ENCODE data around the gene OR2A5.
"Not testable (repeated sequence)": the region's sequence is repeated elsewhere in the genome, so short reads cannot be mapped to it uniquely, and the experiment has no call there.

OR2A5 gene

GRCh38 chr7:144048648-144049047, at the start of gene OR2A5:
Gene OR2A5, plus strand, starts transcription at chr7:144048948. Its CDS starts 1,454 bp downstream, at chr7:144050402.
- H3K27ac Mint-ChIP-seq, result no peak within 1 kb of the TSS
- DNase-seq (no peak), ATAC-seq (no peak)
- H3K36me3 Mint-ChIP-seq (ENCODE audit: low read depth), result no peaks in the 10 kb centered on the region
- no peaks in the 10 kb centered on the region for H3K9me3 Mint-ChIP-seq
- no peaks in the 10 kb centered on the region for H3K4me1 Mint-ChIP-seq
- H3K4me3 Mint-ChIP-seq, result no peak within 1 kb of the TSS
- H3K27me3 Mint-ChIP-seq, result peaks cover 6% of the 10 kb centered on the region

- H3K27ac Mint-ChIP-seq, result no peak within 1 kb of the TSS
- no peak for DNase-seq
- peaks cover 2% of the 10 kb centered on the region for H3K27me3 Mint-ChIP-seq
- H3K4me1 Mint-ChIP-seq, result no peaks in the 10 kb centered on the region
- no peaks in the 10 kb centered on the region for H3K36me3 Mint-ChIP-seq (ENCODE audit: low read depth)
- H3K9me3 Mint-ChIP-seq, result no peaks in the 10 kb centered on the region
- no peak for ATAC-seq
- no peak within 1 kb of the TSS for H3K4me3 Mint-ChIP-seq
These were observed 48.7 kb upstream of the OR2A5 start, which contains the start of gene OR6B1 for GRCh38 chr7:144000020-144000419. Gene OR6B1, plus strand, starts transcription at chr7:144000320. Its CDS starts 3,677 bp downstream, at chr7:144003997.

GRCh38 chr7:144001543-144001942, 47.2 kb upstream of the OR2A5 start:
- H3K4me1 Mint-ChIP-seq, result no peaks in the 10 kb centered on the region
- ATAC-seq (no peak), DNase-seq (no peak)
- H3K27ac Mint-ChIP-seq, result no peak overlapping the region
- H3K9me3 Mint-ChIP-seq, result no peaks in the 10 kb centered on the region
- no peaks in the 10 kb centered on the region for H3K36me3 Mint-ChIP-seq (ENCODE audit: low read depth)
- H3K27me3 Mint-ChIP-seq, result peaks cover 4% of the 10 kb centered on the region
- H3K4me3 Mint-ChIP-seq, result no peak overlapping the region

GRCh38 chr7:144004703-144005102, 44.0 kb upstream of the OR2A5 start:
- peaks cover 15% of the 10 kb centered on the region for H3K9me3 Mint-ChIP-seq
- DNase-seq (no peak), ATAC-seq (no peak)
- H3K27me3 Mint-ChIP-seq, result peaks cover 8% of the 10 kb centered on the region
- H3K36me3 Mint-ChIP-seq (ENCODE audit: low read depth), result no peaks in the 10 kb centered on the region
- no peak overlapping the region for H3K4me3 Mint-ChIP-seq
- H3K27ac Mint-ChIP-seq, result no peak overlapping the region
- H3K4me1 Mint-ChIP-seq, result no peaks in the 10 kb centered on the region

- no peaks in the 10 kb centered on the region for H3K36me3 Mint-ChIP-seq (ENCODE audit: low read depth)
- no peak overlapping the region for H3K27ac Mint-ChIP-seq
- DNase-seq, result no peak
- ATAC-seq, result no peak
- H3K9me3 Mint-ChIP-seq, result peaks cover 22% of the 10 kb centered on the region
- peaks cover 11% of the 10 kb centered on the region for H3K27me3 Mint-ChIP-seq
- H3K4me1 Mint-ChIP-seq, result no peaks in the 10 kb centered on the region
- H3K4me3 Mint-ChIP-seq, result no peak overlapping the region
These were observed 42.6 kb upstream of the OR2A5 start for GRCh38 chr7:144006029-144006691.

GRCh38 chr7:144006692-144007042, 42.1 kb upstream of the OR2A5 start:
- H3K9me3 Mint-ChIP-seq, result peaks cover 27% of the 10 kb centered on the region
- H3K4me3 Mint-ChIP-seq, result no peak overlapping the region
- H3K27ac Mint-ChIP-seq, result no peak overlapping the region
- ATAC-seq (no peak), DNase-seq (no peak)
- H3K4me1 Mint-ChIP-seq, result no peaks in the 10 kb centered on the region
- peaks cover 11% of the 10 kb centered on the region for H3K27me3 Mint-ChIP-seq
- no peaks in the 10 kb centered on the region for H3K36me3 Mint-ChIP-seq (ENCODE audit: low read depth)

GRCh38 chr7:144009361-144009760, 39.4 kb upstream of the OR2A5 start:
- ATAC-seq, result no peak

GRCh38 chr7:144010061-144010460, 38.7 kb upstream of the OR2A5 start:
- Mint-ChIP-seq H3K9me3 (peaks cover 28% of the 10 kb centered on the region), H3K27me3 (peaks cover 13% of the 10 kb centered on the region)
- H3K36me3 Mint-ChIP-seq (ENCODE audit: low read depth); H3K4me3 Mint-ChIP-seq; H3K27ac Mint-ChIP-seq; DNase-seq; H3K4me1 Mint-ChIP-seq; ATAC-seq: not testable (repeated sequence)

More at GRCh38 chr7:144009361-144009760, 39.4 kb upstream of the OR2A5 start:
- H3K36me3 Mint-ChIP-seq (ENCODE audit: low read depth), result no peaks in the 10 kb centered on the region
- no peaks in the 10 kb centered on the region for H3K4me1 Mint-ChIP-seq
- H3K27me3 Mint-ChIP-seq, result peaks cover 13% of the 10 kb centered on the region
- no peak for DNase-seq
- no peak overlapping the region for H3K4me3 Mint-ChIP-seq
- H3K9me3 Mint-ChIP-seq, result peaks cover 28% of the 10 kb centered on the region
- no peak overlapping the region for H3K27ac Mint-ChIP-seq

- not testable (repeated sequence) for DNase-seq; H3K27ac Mint-ChIP-seq; ATAC-seq; H3K4me3 Mint-ChIP-seq; H3K36me3 Mint-ChIP-seq (ENCODE audit: low read depth); H3K4me1 Mint-ChIP-seq
- peaks cover 28% of the 10 kb centered on the region for H3K9me3 Mint-ChIP-seq
- peaks cover 13% of the 10 kb centered on the region for H3K27me3 Mint-ChIP-seq
These were observed 37.9 kb upstream of the OR2A5 start for GRCh38 chr7:144010821-144011220.

GRCh38 chr7:144011458-144012230, 37.1 kb upstream of the OR2A5 start:
- H3K36me3 Mint-ChIP-seq (ENCODE audit: low read depth), result no peaks in the 10 kb centered on the region
- ATAC-seq (no peak), DNase-seq (no peak)
- H3K4me3 Mint-ChIP-seq, result no peak overlapping the region
- peaks cover 28% of the 10 kb centered on the region for H3K9me3 Mint-ChIP-seq
- H3K27me3 Mint-ChIP-seq, result peaks cover 11% of the 10 kb centered on the region
- H3K27ac Mint-ChIP-seq, result no peak overlapping the region
- H3K4me1 Mint-ChIP-seq, result no peaks in the 10 kb centered on the region

GRCh38 chr7:144018065-144018464, 30.7 kb upstream of the OR2A5 start:
- peaks cover 2% of the 10 kb centered on the region for H3K27me3 Mint-ChIP-seq
- no peaks in the 10 kb centered on the region for H3K9me3 Mint-ChIP-seq
- H3K4me1 Mint-ChIP-seq, result peaks cover 8% of the 10 kb centered on the region
- no peak for ATAC-seq
- no peaks in the 10 kb centered on the region for H3K36me3 Mint-ChIP-seq (ENCODE audit: low read depth)
- H3K4me3 Mint-ChIP-seq, result no peak overlapping the region
- H3K27ac Mint-ChIP-seq, result no peak overlapping the region
- no peak for DNase-seq

GRCh38 chr7:144019457-144019856, 29.3 kb upstream of the OR2A5 start:
- no peak for DNase-seq
- Mint-ChIP-seq H3K4me1 (peaks cover 8% of the 10 kb centered on the region), H3K27me3 (no peaks in the 10 kb centered on the region), H3K36me3 (ENCODE audit: low read depth) (no peaks in the 10 kb centered on the region), H3K27ac (no peak overlapping the region), H3K9me3 (no peaks in the 10 kb centered on the region), H3K4me3 (no peak overlapping the region)
- peak; percentile 53 for ATAC-seq

- Mint-ChIP-seq H3K27ac (no peak overlapping the region), H3K4me3 (no peak overlapping the region), H3K9me3 (no peaks in the 10 kb centered on the region), H3K36me3 (ENCODE audit: low read depth) (no peaks in the 10 kb centered on the region), H3K27me3 (no peaks in the 10 kb centered on the region), H3K4me1 (peaks cover 8% of the 10 kb centered on the region)
- no peak for DNase-seq
- ATAC-seq, result no peak
These were observed 28.4 kb upstream of the OR2A5 start for GRCh38 chr7:144020340-144020739.

- Mint-ChIP-seq H3K9me3 (no peaks in the 10 kb centered on the region), H3K27ac (no peak overlapping the region), H3K4me1 (peaks cover 8% of the 10 kb centered on the region), H3K4me3 (no peak overlapping the region), H3K27me3 (no peaks in the 10 kb centered on the region), H3K36me3 (ENCODE audit: low read depth) (no peaks in the 10 kb centered on the region)
- ATAC-seq, result no peak
- DNase-seq, result no peak
These were observed 26.6 kb upstream of the OR2A5 start for GRCh38 chr7:144022169-144022568.

GRCh38 chr7:144023171-144023827, 25.4 kb upstream of the OR2A5 start:
- Mint-ChIP-seq H3K27ac (no peak overlapping the region), H3K4me1 (peaks cover 17% of the 10 kb centered on the region), H3K27me3 (no peaks in the 10 kb centered on the region), H3K36me3 (ENCODE audit: low read depth) (no peaks in the 10 kb centered on the region), H3K4me3 (no peak overlapping the region), H3K9me3 (no peaks in the 10 kb centered on the region)
- ATAC-seq, result no peak
- no peak for DNase-seq

All from activated naive CD8-positive, alpha-beta T cell treated with anti-CD3 and anti-CD28 coated beads, Interleukin-2, amount 50 U/mL, for 24 hours (primary cell).